ENCODE data around the gene FAR2. TPM values are rescaled to one million over a fixed set of nuclear protein-coding genes. Genes with fewer than 3 reads are reported as not detected.

FAR2 gene
- polyA plus RNA-seq, 3 donors = 14.8 to 38.0 (median 35.8) TPM

GRCh38 chr12:29314416-29314815, 165.3 kb downstream of the FAR2 start:
- H3K27ac Mint-ChIP-seq = peak overlapping the region in 1 of 7 donors; percentile 27
- peaks cover 7% of the 10 kb centered on the region for H3K4me1 Mint-ChIP-seq
- no peak for TF ChIP-seq CTCF (IDR thresholded peaks at IDR 0.05)
- H3K4me3 Mint-ChIP-seq = no peak overlapping the region
- H3K4me1 ChIP-seq (ENCODE audit: control insufficient read depth in 1 of 2, insufficient read depth in 2 of 2, low read length in 2 of 2) = no peaks in the 10 kb centered on the region
- no peaks in the 10 kb centered on the region for H3K79me2 ChIP-seq (ENCODE audit: insufficient read depth, low read length)
- DNase-seq = no peak
- H3K4me2 ChIP-seq (replicated peaks; ENCODE audit: extremely low read depth, low read length, poor library complexity, severe bottlenecking) = no peak overlapping the region
- no peak overlapping the region for H2AFZ ChIP-seq (ENCODE audit: insufficient read depth, low read depth, low read length, poor library complexity, severe bottlenecking)
- no peak overlapping the region for H3K4me3 ChIP-seq (replicated peaks in 1 of 3; ENCODE audit: low read depth in 2 of 3, low read length in 3 of 3)
- no peaks in the 10 kb centered on the region for H3K27me3 ChIP-seq (ENCODE audit: control insufficient read depth in 2 of 2, insufficient read depth in 2 of 2, low read length in 2 of 2)
- intact Hi-C loops (cut with micrococcal nuclease) = loop anchor here (10.0 kb wide), 3 partner anchors 110 to 240 kb away; no protein-coding TSS in a partner anchor
- H3K9ac ChIP-seq (ENCODE audit: insufficient read depth, low read length, poor library complexity, severe bottlenecking) = no peak overlapping the region
- H3K27me3 Mint-ChIP-seq (ENCODE audit: low read depth in 3 of 3) = no peaks in the 10 kb centered on the region
- H3K36me3 Mint-ChIP-seq = peaks cover 46 to 49% of the 10 kb centered on the region in 2 donors
- no peak overlapping the region for H3K27ac ChIP-seq (ENCODE audit: low read depth in 1 of 2, low read length in 2 of 2)
- no peaks in the 10 kb centered on the region for H3K9me3 ChIP-seq (replicated peaks in 1 of 2; ENCODE audit: control insufficient read depth in 1 of 2, insufficient read depth in 1 of 2, low read length in 2 of 2)
- peaks cover 14 to 51% of the 10 kb centered on the region in 2 donors for H3K36me3 ChIP-seq (replicated peaks in 1 of 2; ENCODE audit: control insufficient read depth in 1 of 2, insufficient read depth in 2 of 2, low read length in 2 of 2)
- H3K9me3 Mint-ChIP-seq = no peaks in the 10 kb centered on the region
- WGBS (ENCODE audit: insufficient coverage) = 36% methylated on average over 2 of the region's 2 CpGs
- no peaks in the 10 kb centered on the region for H4K20me1 ChIP-seq (ENCODE audit: insufficient read depth, low read length)

GRCh38 chr12:29316752-29317151, 167.7 kb downstream of the FAR2 start:
- Histone ChIP-seq H3K4me2 (replicated peaks; ENCODE audit: extremely low read depth, low read length, poor library complexity, severe bottlenecking) (no peak overlapping the region), H2AFZ (ENCODE audit: insufficient read depth, low read depth, low read length, poor library complexity, severe bottlenecking) (no peak overlapping the region), H4K20me1 (ENCODE audit: insufficient read depth, low read length) (no peaks in the 10 kb centered on the region), H3K79me2 (ENCODE audit: insufficient read depth, low read length) (no peaks in the 10 kb centered on the region), H3K4me1 (ENCODE audit: control insufficient read depth in 1 of 2, insufficient read depth in 2 of 2, low read length in 2 of 2) (no peaks in the 10 kb centered on the region), H3K9me3 (replicated peaks in 1 of 2; ENCODE audit: control insufficient read depth in 1 of 2, insufficient read depth in 1 of 2, low read length in 2 of 2) (no peaks in the 10 kb centered on the region), H3K27ac (ENCODE audit: low read depth in 1 of 2, low read length in 2 of 2) (no peak overlapping the region), H3K9ac (ENCODE audit: insufficient read depth, low read length, poor library complexity, severe bottlenecking) (no peak overlapping the region), H3K27me3 (ENCODE audit: control insufficient read depth in 2 of 2, insufficient read depth in 2 of 2, low read length in 2 of 2) (no peaks in the 10 kb centered on the region), H3K36me3 (replicated peaks in 1 of 2; ENCODE audit: control insufficient read depth in 1 of 2, insufficient read depth in 2 of 2, low read length in 2 of 2) (peaks cover 13 to 57% of the 10 kb centered on the region in 2 donors), H3K4me3 (replicated peaks in 1 of 3; ENCODE audit: low read depth in 2 of 3, low read length in 3 of 3) (no peak overlapping the region)
- Mint-ChIP-seq H3K4me3 (no peak overlapping the region), H3K4me1 (peaks cover 7% of the 10 kb centered on the region), H3K27me3 (ENCODE audit: low read depth in 3 of 3) (no peaks in the 10 kb centered on the region), H3K27ac (peak overlapping the region in 3 of 7 donors; percentile 11 to 79 (median 55)), H3K36me3 (peaks cover 47 to 51% of the 10 kb centered on the region in 2 donors), H3K9me3 (no peaks in the 10 kb centered on the region)
- 33% methylated on average over 1 of the region's 4 CpGs for WGBS (ENCODE audit: insufficient coverage)
- intact Hi-C loops (cut with micrococcal nuclease) = loop anchor here (10.0 kb wide), 3 partner anchors 112 to 242 kb away; no protein-coding TSS in a partner anchor
- TF ChIP-seq CTCF (IDR thresholded peaks at IDR 0.05) = no peak
- no peak for DNase-seq

Data from CD14-positive monocyte (primary cell).